Mononuclear cell (primary cell): ENCODE data around the gene LRMDA. TPM values are rescaled to one million over a fixed set of nuclear protein-coding genes. Genes with fewer than 3 reads are reported as not detected.

Experiments
- H3K27me3 ChIP-seq: 2 replicates; pipeline ENCODE4 v1.6.0; 2011; ENCODE audit warnings: low read length, control low read depth; ENCODE audit not compliant: insufficient read depth
- H3K4me1 ChIP-seq: 2 replicates; pipeline ENCODE4 v1.5.1; 2011; ENCODE audit warnings: mild to moderate bottlenecking, low read length, control low read depth; ENCODE audit not compliant: insufficient read depth
- H3K4me3 ChIP-seq: 2 replicates; pipeline ENCODE4 v1.5.1; 2011; ENCODE audit warnings: mild to moderate bottlenecking, low read length, moderate library complexity
- H3K9me3 ChIP-seq: 2 replicates; pipeline ENCODE4 v1.5.1; 2011; ENCODE audit warnings: low read depth, mild to moderate bottlenecking, control low read depth, low read length
- total RNA-seq: library from RNA; depleted of rRNA; stranded (reverse); fragments of >200 nt; gene quantifications from one replicate; pipeline ENCODE4 v1.2.3, GENCODE V29; 2012

The LRMDA gene
- total RNA-seq, 1 donor = 7.6 TPM

DNA sequence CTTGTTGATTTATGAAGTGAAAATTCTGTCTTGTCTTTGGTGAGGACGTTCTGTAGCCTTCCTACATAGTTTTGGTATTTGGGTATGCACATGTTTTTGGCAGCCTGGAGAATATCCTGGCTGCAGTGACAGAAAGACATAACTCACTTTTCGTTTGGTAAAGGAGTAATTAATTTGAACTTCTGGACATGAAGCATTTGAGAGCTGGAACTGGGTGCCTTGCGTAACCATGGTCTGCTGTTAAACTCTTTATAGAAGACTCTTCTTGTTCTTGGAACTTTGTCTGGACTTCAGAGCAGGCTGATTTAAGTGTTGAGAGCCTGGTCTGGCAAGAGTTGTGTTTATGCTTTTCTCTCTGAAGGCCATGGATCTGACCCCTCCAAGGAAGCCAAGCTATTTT, 231.3 kb downstream of the LRMDA start:
- no peaks in the 10 kb centered on the region for H3K4me1 ChIP-seq
- no peaks in the 10 kb centered on the region for H3K9me3 ChIP-seq
- H3K4me3 ChIP-seq = no peak overlapping the region
- H3K27me3 ChIP-seq = no peaks in the 10 kb centered on the region

DNA sequence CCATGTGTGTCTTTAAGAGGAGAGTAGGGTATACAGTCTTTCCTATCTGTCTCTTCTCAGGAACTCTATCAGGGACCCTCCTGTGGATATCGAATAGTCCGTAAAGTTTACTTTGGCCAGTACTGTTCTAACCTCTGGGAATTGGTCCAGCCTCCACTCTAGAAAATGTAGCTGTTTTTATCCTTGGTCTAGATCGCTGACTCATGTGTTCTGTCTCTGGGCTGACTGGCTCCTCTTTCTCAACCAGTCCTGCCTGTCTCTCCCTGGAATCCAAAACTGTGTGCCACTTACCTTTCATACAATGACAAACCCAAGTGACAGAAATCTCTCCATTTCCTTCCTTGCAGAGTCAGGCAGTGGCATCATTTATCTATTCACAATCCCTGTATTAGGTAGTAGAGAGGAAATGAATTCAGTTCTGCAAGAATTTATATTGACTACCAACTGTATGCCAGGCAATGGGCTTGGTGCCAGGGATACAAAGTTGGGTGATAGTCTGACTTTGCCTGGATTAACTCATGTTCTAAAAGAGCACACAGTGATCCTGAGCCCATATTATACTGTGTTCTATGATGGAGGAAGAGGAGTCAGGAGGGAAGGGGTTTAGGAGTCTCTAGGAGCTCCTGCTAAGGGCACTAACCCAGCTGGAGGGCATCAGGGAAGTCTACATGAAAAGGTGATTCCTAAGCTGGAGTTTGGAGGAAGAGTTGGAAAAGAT, 232.7 kb downstream of the LRMDA start:
- Histone ChIP-seq H3K4me1 (no peaks in the 10 kb centered on the region), H3K27me3 (no peaks in the 10 kb centered on the region), H3K4me3 (no peak overlapping the region), H3K9me3 (no peaks in the 10 kb centered on the region)

DNA sequence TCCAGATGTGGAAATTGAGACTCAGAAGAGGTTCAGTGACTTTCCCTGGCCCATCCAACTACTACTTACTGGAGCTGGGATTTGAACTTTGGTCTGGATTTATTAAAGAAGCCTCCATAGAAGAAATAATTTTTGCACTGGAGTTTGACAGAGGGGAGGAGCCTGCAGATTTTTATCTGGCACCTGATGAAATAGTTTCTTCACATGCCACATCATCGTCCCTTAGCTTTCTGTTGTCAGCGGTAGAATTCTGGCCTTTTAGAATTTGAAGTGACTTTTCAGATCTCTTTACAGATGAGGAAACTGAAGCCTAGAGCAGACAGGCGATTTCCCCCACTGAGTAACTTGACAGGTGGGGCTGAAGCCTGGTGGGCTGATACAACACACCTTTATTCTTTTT, 233.5 kb downstream of the LRMDA start:
- no peaks in the 10 kb centered on the region for H3K9me3 ChIP-seq

DNA sequence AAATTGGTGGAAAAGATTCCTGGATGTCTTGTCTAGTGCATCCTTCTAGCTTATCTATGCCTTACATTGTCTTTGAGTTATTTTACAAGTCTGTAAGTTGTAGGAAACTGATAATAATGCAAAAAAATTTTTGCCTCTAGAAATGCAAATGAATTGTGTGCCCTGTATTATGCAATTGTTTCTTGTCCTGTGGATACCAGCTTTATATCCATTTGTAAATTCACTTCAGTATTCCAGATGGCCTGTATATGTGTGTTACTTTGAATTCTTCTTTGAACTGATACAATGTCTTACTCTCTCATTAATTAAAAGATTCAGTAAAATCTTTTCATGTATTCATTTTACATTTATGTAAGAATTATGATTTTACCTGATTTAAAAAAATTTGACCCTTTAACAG, 234.3 kb downstream of the LRMDA start:
- H3K9me3 ChIP-seq = no peaks in the 10 kb centered on the region
- no peaks in the 10 kb centered on the region for H3K4me1 ChIP-seq
- H3K4me3 ChIP-seq = no peak overlapping the region
- H3K27me3 ChIP-seq = no peaks in the 10 kb centered on the region

More for the DNA sequence above, 233.5 kb downstream of the LRMDA start:
- Histone ChIP-seq H3K27me3 (no peaks in the 10 kb centered on the region), H3K4me3 (no peak overlapping the region), H3K4me1 (no peaks in the 10 kb centered on the region)

DNA sequence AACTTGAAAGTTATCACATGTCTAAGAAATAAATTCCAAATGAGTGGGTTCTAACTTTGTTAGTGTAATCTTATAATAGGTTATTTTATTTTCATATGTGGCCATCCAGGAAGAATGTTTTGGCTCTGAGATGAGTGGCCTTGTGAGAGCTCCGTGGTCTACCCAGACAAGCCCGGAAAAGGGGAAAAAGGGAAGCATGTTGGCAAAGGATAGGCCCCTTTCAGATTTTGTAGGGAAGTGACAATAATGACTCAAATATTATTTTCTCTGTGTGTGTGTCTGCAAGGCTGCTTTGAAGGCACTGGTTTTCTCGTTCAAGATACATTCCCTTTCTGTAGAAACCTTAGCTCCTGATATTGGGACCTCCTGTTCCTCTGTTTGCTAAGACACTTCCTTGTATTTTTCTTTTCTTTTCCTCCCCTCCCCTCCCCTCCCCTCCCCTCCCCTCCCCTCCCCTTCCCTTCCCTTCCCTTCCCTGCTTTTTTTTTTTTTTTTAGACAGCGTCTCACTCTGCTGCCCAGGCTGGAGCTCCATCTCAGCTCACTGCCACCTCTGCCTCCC, 240.8 kb downstream of the LRMDA start:
- no peaks in the 10 kb centered on the region for H3K9me3 ChIP-seq
- no peaks in the 10 kb centered on the region for H3K4me1 ChIP-seq
- H3K27me3 ChIP-seq = no peaks in the 10 kb centered on the region
- H3K4me3 ChIP-seq = no peak overlapping the region

DNA sequence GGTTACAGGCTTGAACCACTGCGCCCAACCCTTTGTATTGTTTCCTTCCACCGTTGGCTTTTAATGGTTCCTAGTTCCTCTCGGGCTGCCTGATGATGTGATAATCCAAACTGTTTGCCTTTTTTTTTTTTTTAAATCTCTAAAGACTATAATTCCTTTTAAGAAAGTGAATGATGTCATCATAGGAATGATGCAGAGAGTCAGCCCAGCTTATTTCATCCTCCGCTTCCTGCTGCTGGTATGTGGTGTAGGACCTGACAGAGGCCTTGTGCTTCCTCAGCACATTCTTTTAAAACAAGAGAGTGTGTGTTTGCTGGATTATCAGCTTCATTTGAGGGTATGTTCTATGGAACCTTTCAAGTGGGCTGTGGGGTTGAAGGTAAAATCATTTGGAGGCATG, 241.4 kb downstream of the LRMDA start:
- H3K4me1 ChIP-seq = no peaks in the 10 kb centered on the region
- H3K9me3 ChIP-seq = no peaks in the 10 kb centered on the region
- H3K4me3 ChIP-seq = no peak overlapping the region
- H3K27me3 ChIP-seq = no peaks in the 10 kb centered on the region

DNA sequence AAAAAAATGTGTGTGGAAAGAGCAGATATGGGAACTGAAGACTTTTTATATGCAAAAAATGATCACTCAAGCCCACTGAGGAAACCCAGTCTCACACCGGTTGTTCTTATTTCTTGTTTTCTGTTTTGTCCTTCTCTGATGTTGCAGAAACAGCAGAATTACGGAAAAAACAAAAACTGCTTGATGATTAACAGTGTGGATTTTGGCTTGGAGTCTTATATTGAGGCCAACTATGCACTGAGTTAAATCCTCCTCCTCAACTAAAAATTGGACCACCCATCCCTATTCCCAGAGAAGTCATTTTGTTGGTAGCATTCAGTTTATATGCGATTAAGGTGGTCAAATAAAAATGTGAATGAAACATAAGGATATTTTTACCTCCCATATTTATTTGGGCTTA, 246.1 kb downstream of the LRMDA start:
- Histone ChIP-seq H3K4me1 (no peaks in the 10 kb centered on the region), H3K9me3 (no peaks in the 10 kb centered on the region), H3K4me3 (no peak overlapping the region), H3K27me3 (no peaks in the 10 kb centered on the region)

DNA sequence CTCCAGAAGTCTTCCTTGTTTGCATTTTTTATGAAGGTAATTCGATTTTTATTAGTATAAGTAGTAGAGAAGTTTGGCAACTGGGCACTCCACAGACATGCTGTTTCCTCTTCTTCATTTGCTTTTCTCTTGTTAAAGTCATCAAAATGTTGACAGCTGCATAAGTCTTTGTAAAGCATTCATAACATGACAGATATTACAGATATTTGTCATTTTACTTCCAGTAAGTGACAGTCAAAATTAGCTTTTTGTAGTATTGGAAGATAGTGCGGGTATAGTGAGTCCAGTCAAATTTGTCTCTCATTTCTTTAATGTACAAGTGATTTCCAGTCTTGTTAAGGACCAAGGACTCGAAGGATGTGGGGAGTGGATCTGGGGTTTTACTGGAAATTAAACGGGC, 247.1 kb downstream of the LRMDA start:
- Histone ChIP-seq H3K27me3 (no peaks in the 10 kb centered on the region), H3K9me3 (no peaks in the 10 kb centered on the region), H3K4me1 (no peaks in the 10 kb centered on the region), H3K4me3 (no peak overlapping the region)

DNA sequence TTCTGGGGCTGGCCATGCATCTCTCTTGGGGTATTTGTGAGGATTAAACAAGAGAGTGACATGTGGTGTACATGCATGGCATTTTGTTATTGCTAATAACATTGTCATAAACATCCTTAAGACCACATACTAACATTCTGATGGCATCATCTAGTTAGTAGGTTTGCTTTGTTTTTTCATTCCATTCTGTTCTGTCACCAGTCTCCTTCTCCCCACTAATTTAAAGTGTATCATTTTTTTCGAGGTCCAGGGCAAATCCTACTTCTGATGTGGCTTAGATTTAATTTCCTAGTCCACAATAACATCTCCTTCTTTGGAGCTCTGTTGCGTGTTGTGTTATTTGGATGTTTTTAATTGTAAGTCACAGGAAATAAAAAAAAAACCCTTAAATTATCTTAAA, 248.1 kb downstream of the LRMDA start:
- no peaks in the 10 kb centered on the region for H3K4me1 ChIP-seq
- H3K27me3 ChIP-seq = no peaks in the 10 kb centered on the region
- no peak overlapping the region for H3K4me3 ChIP-seq
- no peaks in the 10 kb centered on the region for H3K9me3 ChIP-seq

DNA sequence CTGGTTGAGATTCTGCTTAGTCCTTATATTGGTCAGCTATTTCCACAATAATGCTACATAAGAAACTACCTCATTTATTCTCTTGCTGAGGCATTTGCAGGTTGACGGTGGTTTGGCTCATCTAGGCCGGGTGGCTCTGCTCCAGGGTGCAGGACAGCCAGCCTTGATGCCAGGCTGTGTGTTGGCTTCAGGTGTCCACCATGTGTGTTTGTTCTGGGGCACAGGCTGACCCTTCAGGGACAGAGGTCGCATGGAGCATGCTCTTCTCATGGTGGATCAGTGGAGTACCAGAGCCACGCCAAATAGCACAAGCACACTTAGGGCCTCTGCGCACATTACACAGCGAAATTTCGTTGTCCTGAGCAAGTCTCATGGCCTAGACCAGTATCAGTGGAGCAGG, 249.9 kb downstream of the LRMDA start:
- Histone ChIP-seq H3K27me3 (no peaks in the 10 kb centered on the region), H3K4me1 (no peaks in the 10 kb centered on the region), H3K4me3 (no peak overlapping the region), H3K9me3 (no peaks in the 10 kb centered on the region)

DNA sequence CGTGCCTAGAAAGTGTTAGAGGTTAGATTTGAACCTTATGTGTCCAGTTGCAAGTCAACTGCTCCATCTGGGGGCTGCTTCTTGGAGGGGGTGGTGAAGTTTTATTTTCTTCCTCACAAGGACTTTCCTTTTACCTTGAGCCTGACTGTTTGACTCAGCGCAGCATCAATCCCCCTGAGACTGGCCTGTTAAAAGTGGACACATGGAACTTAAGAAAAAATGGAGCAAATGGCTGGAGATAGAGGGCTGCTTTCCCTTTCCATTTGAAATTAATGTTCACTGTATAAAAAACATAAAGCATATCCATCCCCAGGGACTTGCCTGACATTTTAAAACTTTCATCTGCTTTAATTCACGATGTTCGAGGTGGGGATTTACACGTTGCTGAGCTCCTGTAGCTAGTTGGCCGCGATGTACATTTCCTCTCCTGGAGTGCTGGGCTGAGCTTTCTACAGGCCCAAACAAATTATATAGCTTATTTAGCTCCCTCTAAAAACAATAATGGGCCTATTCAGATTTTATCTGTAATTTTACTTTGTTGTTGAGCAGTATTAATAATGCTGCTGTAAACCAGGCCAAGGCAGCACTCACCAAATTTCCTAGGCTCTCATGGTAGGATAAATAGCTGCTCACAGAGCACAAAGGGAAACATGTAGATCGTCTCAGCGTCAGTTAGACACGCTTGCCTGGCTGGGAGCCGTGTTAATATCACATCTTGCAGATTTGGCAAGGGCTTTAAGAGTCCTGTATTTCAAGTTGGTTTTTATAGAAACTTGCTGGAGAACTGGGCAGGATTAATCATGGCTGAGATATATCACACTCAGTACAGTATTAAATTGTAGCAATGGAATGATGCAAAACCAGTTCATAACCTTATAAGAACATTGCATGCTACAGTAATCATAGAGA, 251.5 kb downstream of the LRMDA start:
- H3K9me3 ChIP-seq = no peaks in the 10 kb centered on the region
- no peaks in the 10 kb centered on the region for H3K4me1 ChIP-seq
- H3K4me3 ChIP-seq = no peak overlapping the region
- no peaks in the 10 kb centered on the region for H3K27me3 ChIP-seq

DNA sequence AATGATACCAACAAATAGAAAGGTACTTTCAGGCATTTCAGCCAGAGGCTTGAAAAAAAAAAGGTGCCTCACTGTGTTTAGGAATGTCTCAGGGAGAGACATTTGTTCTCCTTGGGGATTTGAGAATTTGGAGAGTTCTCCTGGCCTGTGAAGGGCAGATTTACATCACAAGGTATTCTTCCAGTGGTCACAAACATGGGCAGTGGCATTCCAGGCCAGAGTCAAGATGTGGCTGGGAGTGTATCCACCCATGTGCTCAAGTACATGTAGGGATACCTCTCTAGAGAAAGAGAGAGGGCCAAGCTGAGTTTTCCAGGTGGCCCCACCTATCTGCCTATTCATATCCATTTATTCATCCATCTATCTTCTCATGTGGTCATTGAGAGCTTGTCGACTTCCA, 253.8 kb downstream of the LRMDA start:
- H3K9me3 ChIP-seq = no peaks in the 10 kb centered on the region
- H3K4me3 ChIP-seq = no peak overlapping the region
- no peaks in the 10 kb centered on the region for H3K27me3 ChIP-seq
- no peaks in the 10 kb centered on the region for H3K4me1 ChIP-seq

DNA sequence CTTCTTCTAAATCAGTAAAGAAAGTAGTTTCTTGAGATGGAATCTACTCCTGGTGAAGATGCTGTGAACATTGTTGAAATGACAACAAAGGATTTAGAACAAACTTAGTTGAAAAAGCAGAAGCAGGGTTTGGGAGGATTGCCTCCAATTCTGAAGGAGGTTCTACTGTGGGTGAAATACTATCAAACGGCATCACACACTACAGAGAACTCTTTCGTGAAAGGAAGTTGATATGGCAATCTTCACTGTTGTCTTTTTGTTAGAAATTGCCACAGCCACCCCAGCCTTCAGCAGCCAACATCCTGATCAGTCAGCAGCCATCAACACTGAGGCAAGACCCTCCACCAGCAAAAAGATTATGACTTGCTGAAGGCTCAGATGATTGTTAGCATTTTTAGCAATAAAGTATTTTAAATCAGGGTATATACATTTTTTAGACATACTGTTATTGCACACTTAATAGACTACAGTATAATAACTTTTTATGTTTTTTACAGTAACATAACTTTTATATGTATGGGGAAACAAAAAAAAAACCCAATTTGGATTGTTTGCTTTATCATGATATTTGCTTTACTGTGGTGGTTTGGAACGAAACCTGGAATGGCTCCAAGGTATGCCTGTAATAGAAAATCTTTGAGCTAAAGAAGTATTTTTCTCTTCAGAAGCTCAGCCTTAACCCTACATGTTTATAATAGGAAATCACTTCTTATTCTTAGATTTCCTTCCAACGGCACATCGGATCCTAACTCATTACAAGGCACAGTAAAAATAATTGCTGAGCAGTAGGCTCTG, 257.3 kb downstream of the LRMDA start:
- no peaks in the 10 kb centered on the region for H3K9me3 ChIP-seq
- no peaks in the 10 kb centered on the region for H3K4me1 ChIP-seq

DNA sequence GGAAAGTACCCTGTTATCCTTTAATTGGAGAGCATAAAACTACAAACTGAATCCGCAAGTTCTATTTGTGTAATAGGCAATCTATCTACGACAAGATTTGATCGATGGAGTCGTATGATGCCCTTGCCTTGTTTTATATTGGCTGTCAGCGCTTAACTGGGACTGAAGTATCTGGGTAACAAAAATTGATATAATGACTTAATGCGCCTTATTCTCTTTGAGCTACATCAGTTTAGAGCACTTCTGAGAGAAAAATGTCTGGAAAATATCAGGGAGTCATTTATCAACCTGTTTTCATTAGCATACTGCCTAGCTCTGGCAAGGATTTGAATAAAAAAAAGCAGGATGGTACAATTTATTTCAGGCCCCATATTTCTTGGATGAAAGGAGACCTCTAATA, 262.1 kb downstream of the LRMDA start:
- Histone ChIP-seq H3K27me3 (no peaks in the 10 kb centered on the region), H3K4me1 (no peaks in the 10 kb centered on the region), H3K9me3 (no peaks in the 10 kb centered on the region), H3K4me3 (no peak overlapping the region)

More for the DNA sequence above, 257.3 kb downstream of the LRMDA start:
- no peak overlapping the region for H3K4me3 ChIP-seq
- no peaks in the 10 kb centered on the region for H3K27me3 ChIP-seq

DNA sequence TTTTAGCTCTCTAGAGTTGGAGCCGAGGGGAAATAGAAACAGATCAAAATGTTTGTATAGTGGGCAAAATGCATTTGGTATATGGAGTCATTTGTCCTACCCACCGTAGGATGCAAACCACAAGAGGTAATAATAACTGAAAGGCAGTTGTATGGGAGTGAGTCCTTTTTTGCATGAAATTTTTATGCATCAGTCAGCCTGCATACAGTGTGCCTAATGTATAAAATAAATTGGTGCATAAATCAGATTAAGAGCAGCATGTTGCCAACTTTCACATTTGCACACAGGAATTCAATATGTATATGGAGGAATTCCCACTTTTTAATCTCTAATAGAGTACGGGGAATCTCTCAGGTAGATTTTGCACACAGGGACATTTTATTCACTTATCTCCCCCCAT, 262.8 kb downstream of the LRMDA start:
- Histone ChIP-seq H3K4me1 (no peaks in the 10 kb centered on the region), H3K27me3 (no peaks in the 10 kb centered on the region), H3K4me3 (no peak overlapping the region), H3K9me3 (no peaks in the 10 kb centered on the region)
